ENCODE results near the gene NALCN.

The NALCN gene

DNA sequence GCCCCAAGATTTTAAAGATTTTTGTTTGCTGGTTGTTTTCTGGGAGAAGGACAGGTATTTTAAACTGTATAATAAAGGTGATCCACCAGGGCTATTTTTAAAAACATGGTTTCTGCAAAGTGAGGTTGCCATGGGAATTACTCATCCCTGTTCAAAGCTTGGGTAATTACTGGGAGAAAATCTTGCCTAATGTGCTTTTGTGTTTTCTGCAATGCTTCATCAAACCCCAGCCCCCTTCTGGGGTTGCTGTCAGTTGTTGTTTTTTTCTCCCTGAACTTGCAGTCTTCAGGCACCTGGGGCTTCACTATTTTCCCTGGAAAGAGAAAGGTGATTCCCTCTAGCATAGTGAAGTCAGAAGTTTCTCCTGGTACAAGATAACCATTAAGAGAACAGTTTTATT, 277.2 kb downstream of the NALCN start:
- POLR2A ChIA-PET = no interaction called here
- CTCF ChIA-PET = no interaction called here
- Histone ChIP-seq H3K9me3 (ENCODE audit: control insufficient read depth, insufficient read depth, low read depth, low read length) (no peaks in the 10 kb centered on the region), H3K36me3 (ENCODE audit: control insufficient read depth in 2 of 2, insufficient read depth in 1 of 2, low read length in 2 of 2) (no peaks in the 10 kb centered on the region), H3K4me1 (ENCODE audit: control insufficient read depth, insufficient read depth, low read length) (no peaks in the 10 kb centered on the region), H3K27ac (ENCODE audit: extremely low read depth, low read depth, low read length) (no peak overlapping the region), H3K4me3 (ENCODE audit: low read depth, low read length) (no peak overlapping the region)
- TF ChIP-seq, protein P1, sequence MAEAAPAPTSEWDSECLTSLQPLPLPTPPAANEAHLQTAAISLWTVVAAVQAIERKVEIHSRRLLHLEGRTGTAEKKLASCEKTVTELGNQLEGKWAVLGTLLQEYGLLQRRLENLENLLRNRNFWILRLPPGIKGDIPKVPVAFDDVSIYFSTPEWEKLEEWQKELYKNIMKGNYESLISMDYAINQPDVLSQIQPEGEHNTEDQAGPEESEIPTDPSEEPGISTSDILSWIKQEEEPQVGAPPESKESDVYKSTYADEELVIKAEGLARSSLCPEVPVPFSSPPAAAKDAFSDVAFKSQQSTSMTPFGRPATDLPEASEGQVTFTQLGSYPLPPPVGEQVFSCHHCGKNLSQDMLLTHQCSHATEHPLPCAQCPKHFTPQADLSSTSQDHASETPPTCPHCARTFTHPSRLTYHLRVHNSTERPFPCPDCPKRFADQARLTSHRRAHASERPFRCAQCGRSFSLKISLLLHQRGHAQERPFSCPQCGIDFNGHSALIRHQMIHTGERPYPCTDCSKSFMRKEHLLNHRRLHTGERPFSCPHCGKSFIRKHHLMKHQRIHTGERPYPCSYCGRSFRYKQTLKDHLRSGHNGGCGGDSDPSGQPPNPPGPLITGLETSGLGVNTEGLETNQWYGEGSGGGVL (tag by site-specific recombination; IDR thresholded peaks at IDR 0.05) = no peak
- no peak for TF ChIP-seq ZNF560 (tag by site-specific recombination; IDR thresholded peaks at IDR 0.05; ENCODE audit: borderline replicate concordance)
- TF ChIP-seq, protein P2, sequence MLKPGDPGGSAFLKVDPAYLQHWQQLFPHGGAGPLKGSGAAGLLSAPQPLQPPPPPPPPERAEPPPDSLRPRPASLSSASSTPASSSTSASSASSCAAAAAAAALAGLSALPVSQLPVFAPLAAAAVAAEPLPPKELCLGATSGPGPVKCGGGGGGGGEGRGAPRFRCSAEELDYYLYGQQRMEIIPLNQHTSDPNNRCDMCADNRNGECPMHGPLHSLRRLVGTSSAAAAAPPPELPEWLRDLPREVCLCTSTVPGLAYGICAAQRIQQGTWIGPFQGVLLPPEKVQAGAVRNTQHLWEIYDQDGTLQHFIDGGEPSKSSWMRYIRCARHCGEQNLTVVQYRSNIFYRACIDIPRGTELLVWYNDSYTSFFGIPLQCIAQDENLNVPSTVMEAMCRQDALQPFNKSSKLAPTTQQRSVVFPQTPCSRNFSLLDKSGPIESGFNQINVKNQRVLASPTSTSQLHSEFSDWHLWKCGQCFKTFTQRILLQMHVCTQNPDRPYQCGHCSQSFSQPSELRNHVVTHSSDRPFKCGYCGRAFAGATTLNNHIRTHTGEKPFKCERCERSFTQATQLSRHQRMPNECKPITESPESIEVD (tag by site-specific recombination; IDR thresholded peaks at IDR 0.05) = no peak
- TF ChIP-seq ZNF132 (tag by site-specific recombination; IDR thresholded peaks at IDR 0.05; ENCODE audit: borderline replicate concordance) = no peak
- TF ChIP-seq ZNF266 (tag by site-specific recombination; IDR thresholded peaks at IDR 0.05; ENCODE audit: low read depth) = no peak

DNA sequence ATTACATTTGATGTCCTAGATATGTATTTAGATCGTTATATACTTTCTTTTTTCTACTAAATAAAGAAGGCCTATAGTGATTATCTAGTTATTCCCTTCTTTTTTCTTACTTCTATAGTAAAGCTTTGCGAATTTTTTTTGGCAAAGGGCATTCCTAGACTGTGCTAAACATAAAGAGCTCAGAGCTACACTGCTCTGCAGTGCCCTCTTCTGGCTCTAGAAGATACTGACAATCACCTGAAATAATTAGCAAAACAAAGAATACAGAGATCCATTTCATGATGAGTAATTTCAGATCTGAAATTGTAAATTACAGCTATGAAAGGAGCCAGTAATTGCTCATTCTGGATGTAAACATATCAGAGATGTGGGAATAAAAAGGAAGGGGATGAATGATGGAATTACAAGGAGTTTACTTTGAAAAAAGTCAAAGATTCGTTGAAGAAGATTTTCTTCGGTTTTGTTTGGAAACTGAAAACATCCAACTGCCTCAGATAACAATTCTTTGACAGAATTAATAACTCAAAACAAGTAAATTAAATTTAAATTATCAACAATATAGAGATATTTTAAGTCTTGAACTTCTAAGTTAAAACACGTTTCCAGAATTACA, 288.5 kb downstream of the NALCN start:
- POLR2A ChIA-PET = no interaction called here
- Histone ChIP-seq H3K4me3 (ENCODE audit: low read depth, low read length) (no peak overlapping the region), H3K9me3 (ENCODE audit: control insufficient read depth, insufficient read depth, low read depth, low read length) (no peaks in the 10 kb centered on the region), H3K36me3 (ENCODE audit: control insufficient read depth in 2 of 2, insufficient read depth in 1 of 2, low read length in 2 of 2) (no peaks in the 10 kb centered on the region), H3K4me1 (ENCODE audit: control insufficient read depth, insufficient read depth, low read length) (no peaks in the 10 kb centered on the region), H3K27ac (ENCODE audit: extremely low read depth, low read depth, low read length) (no peak overlapping the region)
- no peak for TF ChIP-seq ZNF777 (tag by site-specific recombination; IDR thresholded peaks at IDR 0.05; ENCODE audit: borderline replicate concordance)
- TF ChIP-seq RBAK (tag by site-specific recombination; IDR thresholded peaks at IDR 0.05) = no peak
- TF ChIP-seq ZNF654 (tag by site-specific recombination; IDR thresholded peaks at IDR 0.05; ENCODE audit: low read depth) = peak; percentile 53
- TF ChIP-seq ZBTB21 (tag by site-specific recombination; IDR thresholded peaks at IDR 0.05) = no peak
- no peak for TF ChIP-seq ZNF785 (tag by site-specific recombination; IDR thresholded peaks at IDR 0.05)
- TF ChIP-seq EGR2 (tag by site-specific recombination; IDR thresholded peaks at IDR 0.05; ENCODE audit: low read depth) = no peak
- TF ChIP-seq ZNF2 (tag by site-specific recombination; IDR thresholded peaks at IDR 0.05) = 0 out of 2 replicates have a peak, but pooled peaks have one; percentile 34
- CTCF ChIA-PET = interaction anchor here (0.6 to 2.0 kb wide), 21 partner anchors 13 to 1472 kb away, joined by 3 to 9 read pairs (median 3); no protein-coding TSS in a partner anchor

DNA sequence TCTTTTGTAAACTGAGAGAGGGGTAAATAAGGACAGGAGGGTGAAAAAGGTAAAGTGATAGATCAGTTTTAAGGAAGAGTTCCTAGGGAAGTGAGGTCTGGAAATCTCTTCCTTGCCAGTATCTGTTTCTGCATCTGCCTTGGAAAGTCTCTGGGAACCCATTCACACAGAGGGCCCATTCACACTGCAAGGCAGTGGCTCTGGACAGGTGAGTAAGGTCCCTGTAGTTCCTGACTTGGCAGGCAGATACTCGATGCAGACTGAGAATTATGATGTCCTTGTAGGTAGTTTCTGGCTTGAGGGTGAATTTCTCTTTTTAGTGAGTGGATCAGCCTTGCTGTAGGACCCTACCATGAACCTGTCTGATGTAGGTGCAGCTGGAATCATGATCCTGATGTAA, 293.3 kb downstream of the NALCN start:
- H3K36me3 ChIP-seq (ENCODE audit: control insufficient read depth in 2 of 2, insufficient read depth in 1 of 2, low read length in 2 of 2) = no peaks in the 10 kb centered on the region
- no peaks in the 10 kb centered on the region for H3K4me1 ChIP-seq (ENCODE audit: control insufficient read depth, insufficient read depth, low read length)
- TF ChIP-seq ZNF530 (tag by site-specific recombination; IDR thresholded peaks at IDR 0.05; ENCODE audit: low read depth) = no peak
- no peak for TF ChIP-seq GLIS1 (tag by site-specific recombination; IDR thresholded peaks at IDR 0.05)
- TF ChIP-seq ZNF366 (tag by site-specific recombination; conservative IDR thresholded peaks at IDR 0.05) = no peak
- TF ChIP-seq OSR2 (tag by site-specific recombination; IDR thresholded peaks at IDR 0.05) = no peak
- TF ChIP-seq, protein P3, sequence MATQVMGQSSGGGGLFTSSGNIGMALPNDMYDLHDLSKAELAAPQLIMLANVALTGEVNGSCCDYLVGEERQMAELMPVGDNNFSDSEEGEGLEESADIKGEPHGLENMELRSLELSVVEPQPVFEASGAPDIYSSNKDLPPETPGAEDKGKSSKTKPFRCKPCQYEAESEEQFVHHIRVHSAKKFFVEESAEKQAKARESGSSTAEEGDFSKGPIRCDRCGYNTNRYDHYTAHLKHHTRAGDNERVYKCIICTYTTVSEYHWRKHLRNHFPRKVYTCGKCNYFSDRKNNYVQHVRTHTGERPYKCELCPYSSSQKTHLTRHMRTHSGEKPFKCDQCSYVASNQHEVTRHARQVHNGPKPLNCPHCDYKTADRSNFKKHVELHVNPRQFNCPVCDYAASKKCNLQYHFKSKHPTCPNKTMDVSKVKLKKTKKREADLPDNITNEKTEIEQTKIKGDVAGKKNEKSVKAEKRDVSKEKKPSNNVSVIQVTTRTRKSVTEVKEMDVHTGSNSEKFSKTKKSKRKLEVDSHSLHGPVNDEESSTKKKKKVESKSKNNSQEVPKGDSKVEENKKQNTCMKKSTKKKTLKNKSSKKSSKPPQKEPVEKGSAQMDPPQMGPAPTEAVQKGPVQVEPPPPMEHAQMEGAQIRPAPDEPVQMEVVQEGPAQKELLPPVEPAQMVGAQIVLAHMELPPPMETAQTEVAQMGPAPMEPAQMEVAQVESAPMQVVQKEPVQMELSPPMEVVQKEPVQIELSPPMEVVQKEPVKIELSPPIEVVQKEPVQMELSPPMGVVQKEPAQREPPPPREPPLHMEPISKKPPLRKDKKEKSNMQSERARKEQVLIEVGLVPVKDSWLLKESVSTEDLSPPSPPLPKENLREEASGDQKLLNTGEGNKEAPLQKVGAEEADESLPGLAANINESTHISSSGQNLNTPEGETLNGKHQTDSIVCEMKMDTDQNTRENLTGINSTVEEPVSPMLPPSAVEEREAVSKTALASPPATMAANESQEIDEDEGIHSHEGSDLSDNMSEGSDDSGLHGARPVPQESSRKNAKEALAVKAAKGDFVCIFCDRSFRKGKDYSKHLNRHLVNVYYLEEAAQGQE (tag by site-specific recombination; IDR thresholded peaks at IDR 0.05) = no peak
- TF ChIP-seq ZNF341 (tag by site-specific recombination; IDR thresholded peaks at IDR 0.05; ENCODE audit: low read depth) = no peak
- TF ChIP-seq, protein P4, sequence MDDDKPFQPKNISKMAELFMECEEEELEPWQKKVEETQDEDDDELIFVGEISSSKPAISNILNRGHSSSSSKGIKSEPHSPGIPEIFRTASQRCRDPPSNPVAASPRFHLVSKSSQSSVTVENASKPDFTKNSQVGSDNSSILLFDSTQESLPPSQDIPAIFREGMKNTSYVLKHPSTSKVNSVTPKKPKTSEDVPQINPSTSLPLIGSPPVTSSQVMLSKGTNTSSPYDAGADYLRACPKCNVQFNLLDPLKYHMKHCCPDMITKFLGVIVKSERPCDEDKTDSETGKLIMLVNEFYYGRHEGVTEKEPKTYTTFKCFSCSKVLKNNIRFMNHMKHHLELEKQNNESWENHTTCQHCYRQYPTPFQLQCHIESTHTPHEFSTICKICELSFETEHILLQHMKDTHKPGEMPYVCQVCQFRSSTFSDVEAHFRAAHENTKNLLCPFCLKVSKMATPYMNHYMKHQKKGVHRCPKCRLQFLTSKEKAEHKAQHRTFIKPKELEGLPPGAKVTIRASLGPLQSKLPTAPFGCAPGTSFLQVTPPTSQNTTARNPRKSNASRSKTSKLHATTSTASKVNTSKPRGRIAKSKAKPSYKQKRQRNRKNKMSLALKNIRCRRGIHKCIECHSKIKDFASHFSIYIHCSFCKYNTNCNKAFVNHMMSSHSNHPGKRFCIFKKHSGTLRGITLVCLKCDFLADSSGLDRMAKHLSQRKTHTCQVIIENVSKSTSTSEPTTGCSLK (tag by site-specific recombination; IDR thresholded peaks at IDR 0.05) = no peak
- H3K9me3 ChIP-seq (ENCODE audit: control insufficient read depth, insufficient read depth, low read depth, low read length) = no peaks in the 10 kb centered on the region
- H3K4me3 ChIP-seq (ENCODE audit: low read depth, low read length) = no peak overlapping the region
- no peak overlapping the region for H3K27ac ChIP-seq (ENCODE audit: extremely low read depth, low read depth, low read length)
- ChIA-PET CTCF (no interaction called here), POLR2A (no interaction called here)

All from HEK293 (cell line).